ENCODE data around the gene KDM6A. TPM values are rescaled to one million over a fixed set of nuclear protein-coding genes. Genes with fewer than 3 reads are reported as not detected.

Gene KDM6A
- total RNA-seq, 1 donor from 2014 or later = 9.4 TPM

GRCh38 chrX:44978976-44979375 lies 106.0 kb downstream of the KDM6A start:
- Histone ChIP-seq H3K27ac (replicated peaks) (no peak overlapping the region), H3K27me3 (ENCODE audit: low read depth) (no peaks in the 10 kb centered on the region), H3K4me3 (no peak overlapping the region), H3K4me1 (no peaks in the 10 kb centered on the region), H3K9me3 (replicated peaks) (peaks cover 14% of the 10 kb centered on the region), H3K36me3 (peaks cover 8% of the 10 kb centered on the region)
- TF ChIP-seq CTCF (IDR thresholded peaks at IDR 0.05; ENCODE audit: borderline replicate concordance) = no peak
- DNase-seq = no peak
- intact Hi-C loops (cut with micrococcal nuclease) = no loop called here

DNA sequence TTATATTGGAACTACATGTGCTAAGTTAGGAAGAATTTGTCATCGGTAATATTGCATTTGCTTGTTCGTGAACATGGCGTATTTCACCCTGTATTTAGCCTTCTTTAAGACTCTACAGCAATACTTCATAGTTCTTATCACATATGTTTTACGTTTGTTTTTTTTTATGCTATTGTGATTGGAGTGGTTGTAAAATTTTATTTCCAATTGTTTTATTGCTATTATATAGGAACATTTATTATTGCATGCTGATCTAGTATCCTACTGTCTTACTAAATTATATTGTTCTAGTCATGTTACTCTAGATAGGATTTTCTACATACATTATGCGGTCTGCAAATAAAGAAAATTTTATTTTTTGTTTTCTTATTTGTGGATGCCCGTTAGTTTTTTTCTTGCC lies 107.4 kb downstream of the KDM6A start:
- intact Hi-C loops (cut with micrococcal nuclease) = no loop called here
- peaks cover 12% of the 10 kb centered on the region for H3K9me3 ChIP-seq (replicated peaks)
- DNase-seq = no peak
- H3K27me3 ChIP-seq (ENCODE audit: low read depth) = no peaks in the 10 kb centered on the region
- no peaks in the 10 kb centered on the region for H3K4me1 ChIP-seq
- no peak overlapping the region for H3K27ac ChIP-seq (replicated peaks)
- no peak for TF ChIP-seq CTCF (IDR thresholded peaks at IDR 0.05; ENCODE audit: borderline replicate concordance)
- peaks cover 8% of the 10 kb centered on the region for H3K36me3 ChIP-seq
- no peak overlapping the region for H3K4me3 ChIP-seq

- no peak for TF ChIP-seq CTCF (IDR thresholded peaks at IDR 0.05; ENCODE audit: borderline replicate concordance)
- Histone ChIP-seq H3K4me3 (no peak overlapping the region), H3K36me3 (peaks cover 4% of the 10 kb centered on the region), H3K9me3 (replicated peaks) (peaks cover 7% of the 10 kb centered on the region), H3K27me3 (ENCODE audit: low read depth) (no peaks in the 10 kb centered on the region), H3K4me1 (no peaks in the 10 kb centered on the region), H3K27ac (replicated peaks) (no peak overlapping the region)
- no peak for DNase-seq
- intact Hi-C loops (cut with micrococcal nuclease) = no loop called here
Measured at GRCh38 chrX:44980883-44981282, 107.9 kb downstream of the KDM6A start.

GRCh38 chrX:44989995-44990770 lies 117.2 kb downstream of the KDM6A start:
- DNase-seq = no peak
- H3K9me3 ChIP-seq (replicated peaks) = no peaks in the 10 kb centered on the region
- no peak overlapping the region for H3K27ac ChIP-seq (replicated peaks)
- H3K36me3 ChIP-seq = no peaks in the 10 kb centered on the region
- intact Hi-C loops (cut with micrococcal nuclease) = no loop called here
- H3K4me1 ChIP-seq = no peaks in the 10 kb centered on the region
- no peak for TF ChIP-seq CTCF (IDR thresholded peaks at IDR 0.05; ENCODE audit: borderline replicate concordance)
- H3K27me3 ChIP-seq (ENCODE audit: low read depth) = no peaks in the 10 kb centered on the region
- H3K4me3 ChIP-seq = no peak overlapping the region

- TF ChIP-seq CTCF (IDR thresholded peaks at IDR 0.05; ENCODE audit: borderline replicate concordance) = no peak
- no peak for DNase-seq
- Histone ChIP-seq H3K9me3 (replicated peaks) (no peaks in the 10 kb centered on the region), H3K36me3 (no peaks in the 10 kb centered on the region), H3K4me3 (no peak overlapping the region), H3K4me1 (peaks cover 14% of the 10 kb centered on the region), H3K27ac (replicated peaks) (no peak overlapping the region), H3K27me3 (ENCODE audit: low read depth) (no peaks in the 10 kb centered on the region)
- intact Hi-C loops (cut with micrococcal nuclease) = no loop called here
Measured at GRCh38 chrX:44992775-44993174, 119.8 kb downstream of the KDM6A start.
